Activated CD8-positive, alpha-beta memory T cell treated with anti-CD3 and anti-CD28 coated beads, Interleukin-2, amount 50 U/mL, for 24 hours (primary cell): Measurements from ENCODE around the gene NES.

ENCODE experiments used
- DNase-seq: peaks from one replicate; pipeline ENCODE4 v3.0.0-alpha.2; 2020; ENCODE audit errors: extremely low read depth

The NES gene

GRCh38 chr1:156676820-156677615, at the start of gene NES:
Gene NES, minus strand, starts transcription at chr1:156677407. Its CDS starts 143 bp downstream, at chr1:156677264.
- DNase-seq = no peak

- DNase-seq = no peak
Measured at GRCh38 chr1:156726549-156727226, 49.5 kb upstream of the NES start.

- no peak for DNase-seq
Measured at GRCh38 chr1:156725683-156726280, 48.6 kb upstream of the NES start.

GRCh38 chr1:156721535-156721934, 44.3 kb upstream of the NES start:
- no peak for DNase-seq

GRCh38 chr1:156721131-156721530, 43.9 kb upstream of the NES start:
- no peak for DNase-seq

GRCh38 chr1:156717351-156717750, 40.1 kb upstream of the NES start:
- no peak for DNase-seq

- no peak for DNase-seq
Measured at GRCh38 chr1:156714830-156715229, 37.6 kb upstream of the NES start.

- no peak for DNase-seq
Measured at GRCh38 chr1:156712626-156713025, 35.4 kb upstream of the NES start.

GRCh38 chr1:156711011-156711817, 34.0 kb upstream of the NES start:
- DNase-seq = no peak

GRCh38 chr1:156709757-156710489, 32.7 kb upstream of the NES start:
- no peak for DNase-seq

- DNase-seq = no peak
Measured at GRCh38 chr1:156709031-156709430, 31.8 kb upstream of the NES start.

GRCh38 chr1:156708218-156708661, 31.0 kb upstream of the NES start:
- no peak for DNase-seq

- no peak for DNase-seq
Measured at GRCh38 chr1:156707417-156708217, 30.4 kb upstream of the NES start.

GRCh38 chr1:156706657-156707416, 29.6 kb upstream of the NES start:
- no peak for DNase-seq

GRCh38 chr1:156705918-156706656, 28.9 kb upstream of the NES start:
- peak; percentile 29 for DNase-seq

- DNase-seq = no peak
Measured at GRCh38 chr1:156705321-156705917, 28.2 kb upstream of the NES start, which contains the start of gene CRABP2. Gene CRABP2, minus strand, starts transcription at chr1:156705583. Its CDS starts 137 bp downstream, at chr1:156705446.

GRCh38 chr1:156704930-156705320, 27.7 kb upstream of the NES start:
- no peak for DNase-seq

- no peak for DNase-seq
Measured at GRCh38 chr1:156704166-156704711, 27.0 kb upstream of the NES start.
